GM12874 (cell line): ENCODE data around the gene INHBC.

Source experiments
- CTCF ChIP-seq: IDR thresholded peaks from 2 replicates; pipeline ENCODE4 v1.5.1; 2011; ENCODE audit warnings: low read depth, mild to moderate bottlenecking, control low read depth, low read length, moderate library complexity; ENCODE audit not compliant: insufficient read depth

The INHBC gene

GRCh38 chr12:57464569-57464968, 30.0 kb downstream of the INHBC start:
- no peak for TF ChIP-seq CTCF

GRCh38 chr12:57465030-57465746, 30.6 kb downstream of the INHBC start:
- TF ChIP-seq CTCF = no peak

- no peak for TF ChIP-seq CTCF
These were observed 31.3 kb downstream of the INHBC start for GRCh38 chr12:57465747-57466505.

- no peak for TF ChIP-seq CTCF
These were observed 32.8 kb downstream of the INHBC start for GRCh38 chr12:57467212-57467874.

GRCh38 chr12:57467915-57468314, 33.3 kb downstream of the INHBC start:
- no peak for TF ChIP-seq CTCF

GRCh38 chr12:57469296-57470164, 34.9 kb downstream of the INHBC start:
- no peak for TF ChIP-seq CTCF
